8988T (cell line): ENCODE results near the gene JPH3.
A peak's percentile ranks its signal among the peaks of the same experiment; 100 is the strongest.

Experiments used
- DNase-seq: peaks from one replicate; pipeline ENCODE4 v3.0.0; 2011

JPH3 gene

DNA sequence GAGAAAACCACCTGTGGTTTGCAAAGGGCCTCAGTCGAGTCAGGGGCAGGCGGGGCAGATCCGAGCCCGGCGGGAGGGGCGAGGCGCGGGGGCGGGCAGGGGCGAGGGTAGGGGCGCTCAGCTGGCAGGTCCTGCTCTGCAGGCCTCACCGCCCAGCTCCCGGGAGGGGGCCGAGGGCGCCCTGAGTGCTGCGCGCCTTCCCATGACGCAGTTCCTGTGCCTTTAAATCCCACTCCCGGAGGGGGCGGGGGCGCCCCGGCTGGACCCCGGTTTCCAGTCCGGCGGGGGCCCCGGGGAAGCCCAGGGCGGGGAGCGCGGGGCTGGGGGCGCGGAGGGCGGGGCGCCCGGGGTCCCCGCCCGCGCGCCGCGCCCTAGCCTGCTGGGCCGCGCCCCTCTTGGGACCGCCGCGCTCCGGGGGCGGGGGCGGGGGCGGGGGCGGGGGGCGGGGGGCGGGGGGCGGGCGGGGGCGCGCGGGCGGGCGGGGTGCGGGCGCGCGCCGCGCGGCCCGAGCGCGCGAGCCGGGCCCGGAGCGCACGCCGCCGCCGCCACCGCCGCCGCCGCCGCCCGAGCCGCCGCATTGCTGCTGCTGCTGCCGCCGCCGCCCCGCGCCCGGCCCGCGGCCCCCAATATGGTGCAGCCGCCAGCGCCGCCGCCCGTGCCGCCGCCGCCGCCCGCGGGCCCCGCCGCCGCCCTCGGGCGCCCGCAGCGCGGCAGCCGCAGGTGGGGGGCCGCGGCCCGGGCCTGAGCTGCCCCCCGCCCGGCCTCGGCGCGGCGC is at the start of gene JPH3:
JPH3 (plus strand) TSS at position 508 of the 775 bp plus-strand sequence. CDS start 639 bp downstream, outside the sequence.
- DNase-seq = peak; percentile 96

GRCh38 chr16:87552772-87553573 is 49.3 kb upstream of the JPH3 start:
- peak; percentile 77 for DNase-seq

GRCh38 chr16:87554754-87555427 is 47.4 kb upstream of the JPH3 start:
- no peak for DNase-seq

GRCh38 chr16:87555647-87556046 is 46.7 kb upstream of the JPH3 start:
- no peak for DNase-seq

GRCh38 chr16:87556941-87557459 is 45.3 kb upstream of the JPH3 start:
- DNase-seq = no peak

DNA sequence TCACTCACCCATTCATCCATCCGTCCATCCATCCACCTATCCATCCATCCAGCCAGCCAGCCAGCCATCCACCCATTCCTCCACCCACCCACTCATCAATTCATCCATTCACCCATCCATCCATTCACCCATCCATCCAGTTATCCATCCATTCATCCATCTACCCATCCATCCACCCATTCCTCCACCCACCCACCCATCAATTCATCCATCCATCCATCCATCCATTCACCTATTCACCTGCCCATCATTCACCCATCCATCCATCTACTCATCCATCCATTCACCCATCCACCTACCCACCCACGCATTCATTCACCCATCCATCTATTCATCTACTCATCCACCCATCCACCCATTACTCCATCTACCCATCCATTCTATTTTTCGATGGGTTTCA is 43.6 kb upstream of the JPH3 start:
- DNase-seq = no peak

GRCh38 chr16:87559945-87560344 is 42.4 kb upstream of the JPH3 start:
- no peak for DNase-seq

- DNase-seq = peak; percentile 79
These were observed 41.7 kb upstream of the JPH3 start for GRCh38 chr16:87560428-87561199.

GRCh38 chr16:87561200-87562105 is 40.9 kb upstream of the JPH3 start:
- no peak for DNase-seq

DNA sequence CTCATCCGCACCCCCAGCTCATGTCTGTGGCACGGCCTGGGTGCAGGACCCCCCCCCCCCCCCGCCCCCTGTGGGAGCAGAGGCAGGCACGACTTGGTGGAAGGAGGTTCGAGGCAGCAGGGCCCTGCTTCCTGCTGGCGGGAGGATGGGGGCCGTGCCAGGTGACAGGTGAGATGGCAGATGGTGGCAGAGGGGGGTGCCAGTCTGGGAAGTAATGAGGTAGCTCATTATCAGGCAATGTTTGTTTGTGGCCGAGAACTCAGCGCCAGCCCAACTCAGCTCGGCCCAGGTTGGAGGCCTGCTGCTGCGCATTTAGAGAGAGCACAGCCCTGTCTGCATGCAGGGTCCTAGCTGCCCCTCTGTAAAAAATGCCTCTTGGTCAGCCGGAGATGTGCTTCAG is 40.1 kb upstream of the JPH3 start:
- DNase-seq = no peak

- no peak for DNase-seq
These were observed 39.3 kb upstream of the JPH3 start for GRCh38 chr16:87563022-87563421.

GRCh38 chr16:87563714-87564523 is 38.4 kb upstream of the JPH3 start:
- DNase-seq = no peak

- DNase-seq = no peak
These were observed 37.9 kb upstream of the JPH3 start for GRCh38 chr16:87564524-87564778.

- DNase-seq = no peak
These were observed 32.4 kb upstream of the JPH3 start for GRCh38 chr16:87569601-87570571.

DNA sequence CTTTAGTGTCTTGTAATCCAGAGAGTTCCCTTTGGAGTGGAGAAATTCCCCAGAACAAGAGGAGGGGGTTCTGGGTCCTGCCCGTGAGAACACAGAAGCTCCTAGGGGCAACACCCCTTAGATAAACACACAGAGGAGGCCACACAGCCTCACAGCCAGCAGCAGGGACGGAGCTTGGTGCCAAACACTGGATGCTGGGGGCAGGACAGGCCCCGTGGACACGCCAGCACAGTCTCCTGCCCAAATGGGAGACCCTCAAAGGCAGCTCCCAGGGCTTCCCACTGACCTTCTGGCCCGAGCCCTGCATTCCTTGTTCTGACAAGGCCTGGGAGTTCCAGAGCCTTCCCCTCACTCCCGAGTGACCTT is 31.8 kb upstream of the JPH3 start:
- DNase-seq = no peak

DNA sequence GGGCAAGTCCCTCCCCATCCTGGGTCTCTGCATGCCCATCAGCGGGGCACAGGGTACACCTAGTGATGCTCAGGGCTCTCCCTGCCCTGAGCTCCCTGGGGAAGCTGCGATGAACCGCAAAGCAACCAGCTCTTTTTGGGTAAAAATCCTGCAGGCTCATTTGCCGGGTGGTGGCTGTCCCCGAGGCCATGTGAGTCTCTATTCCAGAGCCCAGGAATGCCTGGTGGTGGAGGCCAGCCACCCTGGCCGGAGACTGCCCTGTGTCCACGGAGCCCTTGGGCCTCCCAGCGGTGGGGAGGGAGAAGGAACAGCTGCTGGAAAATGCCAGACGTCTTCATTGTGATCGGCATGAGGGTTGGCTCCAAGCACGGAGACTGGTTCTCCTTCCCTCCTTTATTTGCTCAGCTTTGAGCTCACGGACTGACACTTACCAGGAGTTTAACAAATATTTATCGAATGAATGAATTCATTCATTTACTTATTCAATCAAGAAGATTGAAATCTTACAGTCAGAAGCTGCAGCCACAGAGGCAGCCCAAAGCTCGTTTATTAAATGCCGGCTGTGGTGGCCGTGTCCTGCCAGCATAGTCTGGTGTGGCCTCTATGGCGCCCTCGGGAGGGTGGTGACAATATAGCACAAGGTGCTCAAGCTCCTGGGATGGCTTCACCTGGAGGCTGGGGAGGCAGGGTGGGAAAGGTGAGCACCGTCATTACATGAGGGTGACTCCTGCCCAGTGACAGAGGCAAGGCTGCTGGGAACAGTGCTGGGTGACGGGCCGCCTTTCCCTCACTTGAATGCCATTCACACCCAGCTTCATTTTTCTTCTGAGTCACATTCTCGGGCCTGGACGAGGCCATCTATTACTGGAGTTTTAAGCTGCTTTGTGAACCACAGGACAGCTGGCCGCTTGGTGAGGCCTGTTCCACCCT is 31.1 kb upstream of the JPH3 start:
- peak; percentile 89 for DNase-seq

DNA sequence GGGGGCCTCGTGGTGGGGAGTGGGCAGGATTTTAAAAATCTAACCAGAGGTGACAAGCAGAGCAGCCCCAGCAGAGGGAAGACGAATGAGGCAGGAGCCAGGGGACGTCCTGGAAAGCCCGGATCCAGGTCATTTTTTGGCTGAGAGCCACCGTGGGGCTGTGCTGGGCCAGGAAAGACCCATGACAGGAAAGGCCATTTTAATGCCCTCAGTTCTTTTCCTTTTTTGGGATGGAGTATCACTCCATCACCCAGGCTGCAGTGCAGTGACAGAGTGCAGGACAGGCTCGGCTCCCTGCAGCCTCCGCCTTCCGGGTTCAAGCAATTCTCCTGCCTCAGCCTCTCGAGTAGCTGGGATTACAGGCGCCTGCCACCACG is 30.5 kb upstream of the JPH3 start:
- no peak for DNase-seq

DNA sequence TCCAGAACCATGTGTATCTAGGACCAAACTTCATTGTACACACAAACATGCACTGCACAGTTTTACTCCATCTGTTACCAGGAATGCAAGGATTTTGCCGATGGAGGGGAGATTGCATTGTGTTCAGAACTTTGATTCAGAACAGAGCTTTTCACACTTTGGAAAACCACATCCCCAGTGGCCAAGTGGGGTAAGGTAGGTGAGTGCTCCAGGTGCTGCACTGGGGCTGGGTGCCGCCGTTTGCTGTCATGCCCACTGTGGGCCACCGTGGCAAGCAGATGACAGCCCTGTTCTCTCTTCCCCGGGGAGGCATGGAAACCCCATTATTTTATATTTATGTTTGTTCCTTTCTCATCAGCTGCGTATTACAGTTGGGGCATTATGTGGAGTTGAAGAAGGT is 29.3 kb upstream of the JPH3 start:
- DNase-seq = no peak
